DND-41 (cell line): ENCODE data around the gene SPHK1.

Experiments
- EZH2 ChIP-seq: IDR thresholded peaks from 3 replicates; pipeline ENCODE4 v1.6.1; 2012; ENCODE audit warnings: borderline replicate concordance, low read depth, mild to moderate bottlenecking, moderate library complexity, low read length, inconsistent platforms; ENCODE audit not compliant: severe bottlenecking
- TF ChIP-seq, protein P1 (sequence below): IDR thresholded peaks from 2 replicates; pipeline ENCODE4 v1.5.1; 2012; ENCODE audit warnings: borderline replicate concordance, low read length, moderate library complexity, mild to moderate bottlenecking; ENCODE audit not compliant: poor library complexity, severe bottlenecking; ENCODE audit errors: extremely low read depth

- TF ChIP-seq, protein P1, sequence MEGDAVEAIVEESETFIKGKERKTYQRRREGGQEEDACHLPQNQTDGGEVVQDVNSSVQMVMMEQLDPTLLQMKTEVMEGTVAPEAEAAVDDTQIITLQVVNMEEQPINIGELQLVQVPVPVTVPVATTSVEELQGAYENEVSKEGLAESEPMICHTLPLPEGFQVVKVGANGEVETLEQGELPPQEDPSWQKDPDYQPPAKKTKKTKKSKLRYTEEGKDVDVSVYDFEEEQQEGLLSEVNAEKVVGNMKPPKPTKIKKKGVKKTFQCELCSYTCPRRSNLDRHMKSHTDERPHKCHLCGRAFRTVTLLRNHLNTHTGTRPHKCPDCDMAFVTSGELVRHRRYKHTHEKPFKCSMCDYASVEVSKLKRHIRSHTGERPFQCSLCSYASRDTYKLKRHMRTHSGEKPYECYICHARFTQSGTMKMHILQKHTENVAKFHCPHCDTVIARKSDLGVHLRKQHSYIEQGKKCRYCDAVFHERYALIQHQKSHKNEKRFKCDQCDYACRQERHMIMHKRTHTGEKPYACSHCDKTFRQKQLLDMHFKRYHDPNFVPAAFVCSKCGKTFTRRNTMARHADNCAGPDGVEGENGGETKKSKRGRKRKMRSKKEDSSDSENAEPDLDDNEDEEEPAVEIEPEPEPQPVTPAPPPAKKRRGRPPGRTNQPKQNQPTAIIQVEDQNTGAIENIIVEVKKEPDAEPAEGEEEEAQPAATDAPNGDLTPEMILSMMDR: no peak
- no peak for TF ChIP-seq EZH2
Observed at GRCh38 chr17:76407509-76407908, 23.1 kb downstream of the SPHK1 start.
